Epidermal melanocyte (primary cell): ENCODE results near the gene MYO18B.
A peak's percentile ranks its signal among the peaks of the same experiment; 100 is the strongest.

Source experiments
- DNase-seq: peaks from one replicate; pipeline ENCODE4 v3.0.0; 2011; ENCODE audit warnings: low spot score; ENCODE audit not compliant: insufficient read length

MYO18B gene

DNA sequence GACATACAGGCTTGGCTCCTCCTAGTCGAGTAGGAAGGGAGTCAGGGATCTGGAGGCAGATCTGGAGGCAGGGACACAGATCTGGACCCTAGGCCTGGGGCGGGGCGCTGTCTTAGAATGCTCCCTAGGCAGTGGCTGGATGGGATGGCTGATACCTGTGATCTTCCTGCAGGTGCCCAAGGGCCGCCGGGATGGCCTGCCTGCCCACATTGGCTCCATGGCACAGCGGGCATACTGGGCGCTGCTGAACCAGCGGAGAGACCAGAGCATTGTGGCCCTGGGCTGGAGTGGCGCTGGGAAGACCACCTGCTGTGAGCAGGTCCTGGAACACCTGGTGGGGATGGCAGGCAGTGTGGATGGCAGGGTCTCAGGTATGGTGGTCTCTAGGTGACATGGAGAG lies 35.4 kb downstream of the MYO18B start:
- DNase-seq: no peak

DNA sequence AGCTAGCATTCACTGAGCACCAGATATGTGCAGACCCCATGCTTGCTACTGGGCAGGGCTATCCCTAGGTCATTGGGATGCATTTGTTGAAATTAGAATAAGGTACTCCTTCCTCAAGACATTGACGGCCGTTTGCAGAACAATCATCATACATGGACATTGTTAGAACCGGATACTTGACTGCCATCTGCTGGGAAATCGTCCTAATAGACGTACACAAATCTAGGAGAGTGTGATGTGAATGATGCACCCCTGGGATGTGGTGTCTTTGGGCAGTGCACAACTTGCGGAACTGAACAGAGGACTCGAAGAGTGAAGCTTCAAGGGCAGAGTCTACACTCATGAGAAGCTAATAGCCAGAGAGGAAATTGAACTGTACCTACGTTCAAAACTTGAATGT lies 35.9 kb downstream of the MYO18B start:
- peak; percentile 31 for DNase-seq

DNA sequence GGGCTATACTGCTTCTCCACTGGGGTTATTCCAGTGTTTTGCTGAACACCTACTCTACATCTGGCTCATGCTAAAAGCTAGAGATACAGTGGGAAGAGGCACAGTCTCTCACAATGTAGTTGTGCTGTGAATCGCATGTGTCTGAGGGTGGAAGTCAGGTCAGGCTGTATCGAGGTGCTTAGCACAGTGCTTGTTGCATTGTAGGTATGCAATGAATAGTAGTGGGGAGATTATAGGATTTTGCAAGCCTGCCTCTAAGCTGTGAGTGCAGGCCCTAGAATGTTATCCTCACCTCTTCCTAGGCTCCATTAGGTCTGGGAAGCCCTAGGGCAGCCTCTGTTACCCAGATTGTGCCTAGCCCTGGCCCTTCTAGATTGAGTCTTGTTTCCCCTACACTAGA lies 37.4 kb downstream of the MYO18B start:
- DNase-seq: no peak

DNA sequence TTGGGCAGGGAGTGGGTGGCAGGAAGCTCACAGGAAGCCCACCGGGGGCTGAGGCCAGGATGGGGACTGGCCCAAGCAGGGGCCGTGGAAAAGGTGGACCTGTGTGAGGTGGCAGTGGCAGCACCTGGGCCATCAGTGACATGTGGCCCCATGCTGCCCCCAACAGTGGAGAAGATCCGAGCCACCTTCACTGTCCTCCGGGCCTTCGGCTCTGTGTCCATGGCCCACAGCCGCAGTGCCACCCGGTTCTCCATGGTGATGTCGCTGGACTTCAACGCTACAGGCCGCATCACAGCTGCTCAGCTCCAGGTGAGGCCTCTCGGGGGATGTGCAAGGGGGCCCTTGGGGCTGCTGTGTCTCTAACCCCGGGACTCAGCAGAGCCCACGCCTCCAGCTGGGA lies 37.9 kb downstream of the MYO18B start:
- DNase-seq: no peak

DNA sequence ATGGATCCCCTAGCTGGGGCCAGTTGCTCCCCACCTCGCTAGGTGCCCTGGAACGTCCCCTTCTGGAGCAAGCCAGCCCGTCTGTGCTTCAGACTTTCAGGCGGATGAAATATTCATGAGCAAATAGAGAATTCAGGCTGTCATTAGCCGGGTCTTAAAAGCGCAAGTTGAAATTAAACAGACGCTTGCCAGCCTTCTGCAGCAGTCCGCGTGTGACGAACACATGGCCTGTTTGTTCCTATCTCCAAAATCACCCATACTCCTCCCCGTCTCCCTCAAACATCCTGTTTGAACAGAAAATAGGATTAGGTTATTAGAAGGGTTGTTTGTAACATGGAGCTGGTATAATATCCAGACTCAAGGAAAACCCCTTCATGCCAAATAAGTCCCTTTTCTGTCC lies 38.7 kb downstream of the MYO18B start:
- no peak for DNase-seq

DNA sequence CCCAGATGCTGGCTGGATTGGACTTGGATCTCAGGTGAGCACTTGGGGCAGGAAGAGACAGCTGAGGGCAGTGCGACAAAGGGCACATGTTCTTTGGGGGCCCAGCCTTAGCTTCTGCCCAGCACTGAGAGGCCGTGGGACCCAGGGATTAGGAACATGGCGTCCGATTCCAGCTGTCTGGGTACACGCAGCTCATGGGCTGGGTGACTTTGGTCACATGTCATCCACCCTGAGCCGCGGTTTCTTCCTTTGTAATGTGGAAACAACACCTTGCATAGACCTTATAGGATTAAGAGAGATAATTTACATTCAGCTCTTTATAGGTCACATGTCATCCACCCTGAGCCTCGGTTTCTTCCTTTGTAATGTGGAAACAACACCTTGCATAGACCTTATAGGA lies 39.8 kb downstream of the MYO18B start:
- no peak for DNase-seq

DNA sequence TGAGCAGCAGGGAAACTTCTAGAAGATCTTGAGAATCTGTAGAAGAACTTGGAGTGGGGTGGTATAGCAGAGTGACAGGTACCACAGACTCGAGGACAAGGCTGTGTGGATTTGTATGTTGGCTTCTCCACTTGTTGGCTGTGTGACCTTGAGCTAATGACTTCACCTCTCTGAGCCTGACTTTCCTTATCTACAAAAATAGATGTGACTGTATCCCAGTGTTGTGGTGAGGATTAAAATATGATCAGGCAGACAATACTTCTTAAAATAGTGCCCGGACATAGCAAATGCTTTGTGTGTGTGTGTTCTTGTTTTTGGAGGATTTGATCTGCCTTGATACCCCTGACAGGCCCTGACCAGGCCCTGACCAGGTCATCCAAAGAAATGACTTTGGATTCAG lies 40.8 kb downstream of the MYO18B start:
- DNase-seq: no peak

DNA sequence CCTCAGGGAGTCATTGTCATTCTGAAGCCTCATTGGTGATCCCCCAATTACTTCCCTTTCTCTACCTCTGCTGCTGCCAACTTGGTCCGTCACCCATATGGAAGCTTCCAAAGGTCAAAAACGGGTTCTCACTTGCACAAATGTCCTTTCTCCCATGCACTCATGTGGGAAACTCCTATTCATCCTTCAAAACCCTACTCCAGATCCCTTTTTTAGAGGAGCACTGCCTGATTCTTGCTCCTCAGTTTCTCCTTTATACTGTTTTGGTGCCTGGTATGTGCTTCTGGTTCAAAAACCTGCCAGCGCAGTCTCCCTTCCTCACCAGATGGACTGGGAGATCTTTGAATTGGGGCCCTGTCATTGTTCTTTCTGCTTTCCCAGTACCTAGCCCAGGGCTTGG lies 41.9 kb downstream of the MYO18B start:
- no peak for DNase-seq

DNA sequence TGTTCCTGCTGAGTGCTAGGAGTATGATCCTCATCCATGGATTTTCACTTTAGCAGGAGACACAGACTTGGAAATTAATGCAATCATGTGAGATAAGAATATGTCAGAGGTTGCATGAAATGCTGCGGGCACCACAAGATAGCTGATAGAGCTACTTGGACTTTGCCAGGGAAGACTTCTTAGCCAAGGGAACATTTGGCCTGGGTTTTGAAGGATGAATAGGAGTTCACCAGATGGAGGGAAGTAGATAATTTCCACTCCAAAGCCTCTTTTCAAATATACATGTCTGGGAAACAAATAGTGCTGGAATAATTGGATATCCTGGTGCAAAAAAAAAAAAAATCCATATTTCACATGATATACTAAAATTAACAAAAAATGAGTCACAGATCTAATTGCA lies 44.2 kb downstream of the MYO18B start:
- no peak for DNase-seq

DNA sequence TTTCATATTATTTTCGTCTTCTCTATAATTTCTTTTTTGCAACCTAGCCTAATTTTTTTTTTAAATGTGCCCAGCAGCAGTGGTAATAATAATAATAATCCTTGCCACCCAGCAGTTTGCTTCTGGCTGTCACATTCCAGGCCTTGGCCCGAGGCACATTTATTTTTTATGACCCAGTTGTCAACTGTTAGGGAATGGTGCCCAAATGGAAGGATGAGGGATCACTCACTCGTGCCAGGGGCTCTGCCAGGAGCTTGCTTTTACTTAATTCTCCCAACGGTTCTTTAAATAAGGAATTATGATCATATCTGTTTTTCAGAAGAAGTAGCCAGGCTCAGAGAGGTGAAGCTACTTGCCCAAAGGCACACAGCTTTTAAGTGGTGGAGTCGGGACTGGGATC lies 49.6 kb downstream of the MYO18B start:
- DNase-seq: no peak

DNA sequence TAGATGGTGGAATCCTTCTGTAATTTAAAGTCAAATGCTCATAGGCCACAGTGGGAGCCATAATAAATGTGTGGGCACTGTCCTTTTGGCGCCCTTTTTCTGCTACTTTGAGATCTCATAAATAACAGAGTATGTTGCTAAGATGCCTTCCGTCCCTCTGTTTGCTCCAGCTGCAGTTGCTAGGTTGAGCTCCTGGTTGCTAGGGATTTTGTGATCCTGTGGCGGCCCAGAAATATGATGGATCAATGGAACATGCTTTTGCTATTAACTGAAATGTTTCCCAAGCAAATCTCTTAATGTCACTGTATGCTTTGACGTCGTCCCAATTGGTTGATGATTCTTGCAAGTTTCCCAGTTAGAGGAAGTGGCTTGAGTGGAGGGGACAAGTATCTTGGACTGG lies 53.5 kb downstream of the MYO18B start:
- no peak for DNase-seq

DNA sequence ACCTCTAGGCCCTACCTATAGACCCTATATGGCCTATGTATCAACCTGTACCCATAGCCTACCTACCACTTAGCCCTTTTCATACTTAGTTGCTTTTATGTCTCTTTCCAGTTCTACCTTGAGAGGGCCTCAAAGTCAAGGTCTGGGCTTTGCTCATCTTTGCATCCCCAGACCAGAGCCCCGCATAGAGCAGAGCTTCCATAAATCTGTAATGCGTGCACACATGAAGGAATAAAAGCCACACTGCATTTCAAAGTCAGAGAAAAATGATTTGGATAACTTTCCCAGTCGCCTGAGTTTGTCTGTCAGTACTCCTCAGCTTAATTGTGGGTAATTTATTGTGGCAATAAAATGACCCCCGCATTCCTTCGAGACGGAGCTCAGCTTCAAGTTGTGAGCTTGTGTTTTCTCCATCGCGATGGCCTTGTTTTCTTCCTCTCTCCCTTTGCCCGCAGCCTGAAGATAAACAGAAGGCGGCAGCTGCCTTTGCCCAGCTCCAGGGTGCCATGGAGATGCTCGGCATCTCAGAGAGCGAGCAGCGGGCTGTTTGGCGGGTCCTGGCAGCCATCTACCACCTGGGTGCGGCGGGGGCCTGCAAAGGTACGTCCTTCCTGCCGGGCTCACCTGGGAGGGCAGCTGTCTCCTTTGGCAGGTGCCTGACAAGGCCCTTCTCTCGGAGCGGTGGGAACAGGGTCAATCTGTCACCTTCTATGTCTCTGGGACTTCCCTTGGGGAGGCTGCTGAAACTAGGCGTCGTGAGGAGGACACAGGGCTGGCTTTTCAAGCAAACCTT lies 55.7 kb downstream of the MYO18B start:
- no peak for DNase-seq

DNA sequence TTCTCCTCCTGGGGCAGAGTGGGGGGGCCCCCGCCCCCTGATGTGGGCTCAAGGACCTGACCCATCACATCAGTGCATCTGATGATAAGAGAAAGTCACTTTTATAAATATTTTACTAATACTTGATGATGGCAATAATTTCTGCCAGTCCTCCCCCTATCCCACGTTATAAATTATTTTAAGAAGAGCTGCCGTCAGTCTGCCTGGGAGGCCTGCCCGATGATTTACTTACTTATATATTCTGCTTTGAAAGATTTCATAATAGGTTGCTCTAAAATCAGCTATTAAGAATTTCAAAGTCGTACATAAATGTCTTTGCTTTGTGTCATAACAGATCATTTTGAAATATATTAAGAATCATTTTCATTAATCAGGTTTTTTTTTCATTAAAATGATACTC lies 58.8 kb downstream of the MYO18B start:
- DNase-seq: no peak

DNA sequence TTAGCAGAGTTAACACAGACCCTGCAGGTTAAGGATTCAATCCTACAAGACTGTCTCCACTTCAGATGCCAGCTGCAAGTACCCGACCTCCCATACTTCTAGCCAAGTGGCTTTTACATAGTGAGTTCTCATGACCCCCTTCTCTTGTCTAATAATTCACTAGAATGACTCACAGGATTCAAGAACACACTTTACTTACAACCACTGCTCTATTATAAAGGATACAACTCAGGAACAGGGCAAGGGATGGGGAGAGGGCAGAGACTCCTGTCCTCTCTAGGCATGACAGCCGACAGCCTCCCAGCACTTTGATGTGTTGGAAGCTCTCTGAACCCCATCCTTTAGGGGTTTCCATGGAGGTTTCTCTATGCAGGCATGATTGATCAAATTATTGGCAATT lies 60.0 kb downstream of the MYO18B start:
- DNase-seq: no peak

DNA sequence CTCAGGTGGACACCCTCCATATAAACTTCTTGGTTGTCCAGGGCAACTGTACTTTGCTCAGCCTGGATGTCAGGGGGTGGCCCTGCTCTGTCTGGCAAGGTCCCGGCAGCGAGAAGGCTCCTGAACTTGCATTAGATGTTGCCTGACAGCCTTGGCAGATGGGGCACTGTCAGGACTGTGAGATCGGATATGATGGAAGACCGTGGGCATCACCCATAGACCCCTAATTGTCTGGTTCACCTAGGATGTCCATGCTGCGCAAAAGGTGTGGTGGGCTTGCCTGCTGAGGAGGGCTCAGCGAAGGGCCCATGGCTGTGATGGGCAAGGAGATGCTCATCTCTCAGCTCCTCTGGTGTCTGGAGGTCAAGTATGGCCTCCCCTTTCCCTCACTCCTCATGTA lies 62.7 kb downstream of the MYO18B start:
- DNase-seq: no peak

DNA sequence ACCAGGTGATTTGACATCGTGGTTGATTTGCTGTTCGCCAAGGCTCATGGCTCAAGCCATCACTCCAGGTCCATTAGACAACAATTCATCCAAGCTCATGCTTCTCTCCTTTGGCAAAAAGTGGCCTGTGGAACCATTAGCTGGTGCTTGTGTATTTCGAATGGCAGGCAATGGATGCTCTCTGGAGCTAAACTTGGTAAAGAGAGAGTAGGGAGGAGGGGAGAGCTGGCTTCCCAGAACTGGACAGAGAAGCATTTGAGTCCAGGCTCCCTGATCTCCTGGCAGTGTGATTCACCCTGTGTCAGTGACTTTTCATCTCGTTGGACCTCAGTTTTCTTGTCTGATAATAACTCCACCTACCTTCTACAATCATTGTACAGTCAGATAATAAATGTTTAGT lies 64.6 kb downstream of the MYO18B start:
- DNase-seq: no peak

DNA sequence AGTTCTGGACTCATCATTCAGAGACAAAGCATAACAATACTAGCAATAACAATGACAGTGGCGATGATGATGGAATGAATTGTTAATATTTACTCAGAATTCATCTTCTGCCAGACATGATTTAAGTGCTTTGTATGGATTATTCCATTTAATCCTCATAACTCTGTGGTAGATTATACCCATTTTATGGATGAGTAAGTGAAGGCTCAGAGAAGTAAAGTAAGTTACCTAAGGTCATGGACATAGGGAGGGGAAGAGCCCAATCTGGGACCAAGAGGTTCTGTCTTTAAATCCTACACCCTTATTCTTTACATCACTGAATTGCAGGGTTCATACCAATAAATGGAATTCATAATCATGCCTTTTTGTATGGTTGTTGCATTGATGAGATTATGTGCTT lies 72.7 kb downstream of the MYO18B start:
- DNase-seq: no peak

DNA sequence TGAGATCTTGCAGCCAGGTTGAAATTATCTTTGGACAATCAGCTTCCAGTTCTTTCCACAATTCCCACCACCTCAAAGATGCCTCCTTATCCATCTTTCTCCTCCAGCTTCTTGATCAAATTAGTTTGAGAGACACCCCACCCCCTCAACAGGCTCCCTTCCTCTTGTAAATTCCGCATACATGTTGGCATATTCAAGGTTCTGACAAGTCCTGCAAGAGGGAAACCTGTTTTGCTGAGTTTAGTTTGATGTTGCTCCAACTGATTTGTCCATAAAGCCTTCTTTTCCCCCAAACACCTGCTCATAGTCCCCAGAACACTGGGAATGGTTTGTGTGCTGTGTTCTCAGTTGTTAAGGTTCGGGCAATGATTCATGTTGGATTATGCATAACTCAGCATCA lies 73.6 kb downstream of the MYO18B start:
- no peak for DNase-seq

DNA sequence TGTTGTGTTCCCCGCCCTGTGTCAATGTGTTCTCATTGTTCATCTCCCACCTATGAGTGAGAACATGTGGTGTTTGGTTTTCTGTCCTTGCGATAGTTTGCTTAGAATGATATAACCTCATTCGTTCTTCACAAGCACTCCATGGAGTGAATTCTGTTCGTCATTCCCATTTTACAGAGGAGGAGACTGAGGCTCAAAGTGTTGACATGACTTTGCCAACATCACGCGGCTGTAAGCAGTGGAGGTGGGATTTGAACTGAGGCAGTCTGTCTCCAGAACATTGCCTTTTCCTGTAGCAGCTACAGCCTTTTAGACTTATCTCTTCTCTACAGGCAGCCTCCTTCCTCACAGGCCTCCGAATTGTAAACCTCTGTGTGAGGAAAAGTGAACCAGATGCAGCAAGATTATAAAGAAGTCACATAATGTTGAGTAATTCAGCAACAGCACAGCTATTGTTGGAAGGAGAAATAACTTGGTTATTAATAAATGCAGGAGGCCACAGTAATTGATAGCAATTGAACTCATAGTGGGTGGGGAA lies 74.6 kb downstream of the MYO18B start:
- no peak for DNase-seq

DNA sequence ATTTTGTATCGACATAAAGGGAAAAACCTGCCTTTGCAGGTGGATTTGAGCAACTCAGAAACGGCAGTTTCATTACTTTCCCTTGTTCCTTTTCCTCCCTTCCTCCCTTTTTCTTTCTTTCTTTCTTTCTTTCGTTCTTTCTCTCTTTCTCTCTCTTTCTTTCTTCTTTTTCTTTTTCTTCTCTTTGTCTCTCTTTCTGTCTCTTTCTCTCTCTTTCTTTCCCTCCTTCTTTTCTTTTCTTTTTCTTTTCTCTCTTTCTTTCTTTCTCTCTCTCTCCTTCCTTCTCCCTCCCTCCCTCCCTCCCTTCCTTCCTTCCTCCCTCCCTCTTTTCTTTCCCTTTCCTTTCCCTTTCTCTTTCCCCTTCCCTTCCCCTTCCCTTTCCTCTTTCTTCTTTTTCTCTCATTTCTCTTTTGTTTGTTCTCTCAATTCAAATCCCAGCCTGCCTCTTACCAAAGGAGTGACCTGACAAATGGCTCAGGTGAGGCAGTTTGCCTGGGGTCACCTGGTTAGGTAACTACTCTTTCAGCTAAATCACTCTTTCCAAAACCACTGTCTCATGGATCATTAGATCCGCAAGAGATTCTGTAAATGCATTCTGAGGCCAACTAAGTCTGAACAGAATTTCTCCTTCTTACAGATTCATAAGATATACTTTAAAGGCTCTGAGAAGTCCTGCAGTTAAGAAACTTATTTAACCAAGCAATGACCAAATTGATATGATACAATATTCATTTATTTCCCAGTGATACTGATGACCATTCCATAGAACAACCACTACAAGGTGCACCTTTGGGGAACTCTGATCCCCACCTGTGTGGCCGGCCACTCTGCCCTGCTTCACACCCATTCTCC lies 75.3 kb downstream of the MYO18B start:
- no peak for DNase-seq

DNA sequence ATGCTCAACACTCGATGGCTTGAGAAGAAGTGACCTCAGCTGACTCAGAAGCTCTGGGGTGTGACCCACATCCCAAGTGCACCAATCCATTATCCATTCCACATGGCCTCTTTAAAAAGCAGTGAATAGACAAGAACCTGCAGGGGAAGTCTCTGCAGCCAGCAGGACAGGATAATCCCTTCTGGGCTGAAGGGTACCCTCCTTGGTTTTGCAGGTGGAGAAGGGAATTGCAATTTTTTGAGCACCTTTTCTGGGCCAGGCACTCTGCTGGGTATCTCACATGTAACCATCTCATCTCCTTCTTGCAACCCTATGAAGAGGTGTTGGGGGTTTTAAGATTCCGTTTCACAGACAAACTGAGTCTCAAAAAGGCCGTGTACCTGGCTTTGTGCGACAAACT lies 76.6 kb downstream of the MYO18B start:
- no peak for DNase-seq

DNA sequence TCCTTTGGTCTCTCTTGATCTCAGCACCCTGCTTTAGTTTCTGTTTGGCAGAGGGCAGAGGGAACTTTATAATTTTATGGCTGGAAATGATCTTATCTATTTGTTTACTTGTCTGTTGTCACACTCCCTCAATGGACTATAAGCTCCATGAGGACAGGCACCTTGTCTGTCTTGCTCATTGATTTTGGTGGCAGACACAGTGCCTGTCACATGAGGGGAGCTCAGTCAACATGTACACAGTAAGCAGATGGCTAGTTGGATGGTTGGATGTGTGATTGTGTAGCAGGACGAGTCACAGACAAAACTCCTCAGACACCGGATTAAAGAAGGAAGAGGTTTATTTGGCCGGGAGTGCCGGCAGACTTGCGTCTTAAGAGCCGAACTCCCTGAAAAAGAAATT lies 80.4 kb downstream of the MYO18B start:
- DNase-seq: no peak

DNA sequence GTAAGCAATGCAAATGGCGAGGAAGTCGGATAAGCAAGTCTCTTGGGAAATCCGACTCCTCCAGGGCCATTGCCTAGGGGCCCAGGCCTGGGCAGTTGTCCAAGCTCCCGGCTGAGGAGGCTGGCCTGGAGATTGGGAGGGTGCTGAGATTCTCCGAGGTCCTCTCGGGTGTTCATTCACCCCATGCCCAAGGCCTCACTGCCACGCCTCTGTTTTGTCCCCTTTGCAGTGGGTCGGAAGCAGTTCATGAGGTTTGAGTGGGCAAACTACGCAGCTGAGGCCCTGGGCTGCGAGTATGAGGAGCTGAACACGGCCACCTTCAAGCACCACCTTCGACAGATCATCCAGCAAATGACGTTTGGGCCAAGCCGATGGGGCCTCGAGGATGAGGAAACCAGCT lies 81.3 kb downstream of the MYO18B start:
- no peak for DNase-seq
